ENCODE data around the gene KCNK13. TPM values are rescaled to one million over a fixed set of nuclear protein-coding genes. Genes with fewer than 3 reads are reported as not detected.

The KCNK13 gene
- polyA plus RNA-seq, 1 donor (not counting 4 experiments of a cell fraction or from before 2014, with no cell fraction given): 0.03 TPM

GRCh38 chr14:90039253-90040010 lies 22.4 kb upstream of the KCNK13 start:
- dilution Hi-C loops (cut with MboI; ENCODE audit: extremely low pct_ligation_motif_present, low sequenced_read_pairs): no loop called here
- TF ChIP-seq EZH2 (IDR thresholded peaks at IDR 0.05; ENCODE audit: low read length) (no peak), CTCF (optimal IDR thresholded peaks at IDR 0.05 in 1 of 3, IDR thresholded peaks at IDR 0.05 in 1 of 3, conservative IDR thresholded peaks at IDR 0.05 in 1 of 3; ENCODE audit: extremely low read depth in 1 of 3, insufficient read depth in 2 of 3, low read length in 3 of 3) (no peak)
- no peak overlapping the region for H3K4me2 ChIP-seq (ENCODE audit: control insufficient read depth, extremely low read depth, insufficient read depth, low read depth, low read length)
- H2AFZ ChIP-seq (ENCODE audit: control insufficient read depth, low read length): no peak overlapping the region
- H3K4me1 ChIP-seq (ENCODE audit: control insufficient read depth, extremely low read depth, insufficient read depth, low read length): no peaks in the 10 kb centered on the region
- H3K36me3 ChIP-seq (ENCODE audit: control insufficient read depth in 2 of 2, extremely low read depth in 1 of 2, insufficient read depth in 2 of 2, low read length in 2 of 2): peaks cover 7 to 8% of the 10 kb centered on the region in 2 experiments
- H3K9me1 ChIP-seq (ENCODE audit: control insufficient read depth, extremely low read depth, insufficient read depth, low read length): no peaks in the 10 kb centered on the region
- FAIRE-seq: no peak
- H3K4me3 ChIP-seq (ENCODE audit: control insufficient read depth in 2 of 3, extremely low read depth in 1 of 3, insufficient read depth in 2 of 3, low read depth in 1 of 3, low read length in 3 of 3): no peak overlapping the region
- H3K9me3 ChIP-seq (ENCODE audit: control insufficient read depth, low read depth, low read length): no peaks in the 10 kb centered on the region
- H3K27ac ChIP-seq (ENCODE audit: control insufficient read depth, insufficient read depth, low read length): no peak overlapping the region
- no peaks in the 10 kb centered on the region for H4K20me1 ChIP-seq (ENCODE audit: control insufficient read depth, extremely low read depth, insufficient read depth, low read length)
- no peak for DNase-seq (ENCODE audit: low read depth, low spot score)
- H3K79me2 ChIP-seq (ENCODE audit: control insufficient read depth, insufficient read depth, low read length): no peaks in the 10 kb centered on the region
- no peak overlapping the region for H3K9ac ChIP-seq (ENCODE audit: control insufficient read depth, extremely low read depth, insufficient read depth, low read length)
- no peaks in the 10 kb centered on the region for H3K27me3 ChIP-seq (ENCODE audit: control insufficient read depth, extremely low read depth, insufficient read depth, low read length)

- Histone ChIP-seq H3K36me3 (ENCODE audit: control insufficient read depth in 2 of 2, extremely low read depth in 1 of 2, insufficient read depth in 2 of 2, low read length in 2 of 2) (peaks cover 7 to 8% of the 10 kb centered on the region in 2 experiments), H3K79me2 (ENCODE audit: control insufficient read depth, insufficient read depth, low read length) (no peaks in the 10 kb centered on the region), H3K9ac (ENCODE audit: control insufficient read depth, extremely low read depth, insufficient read depth, low read length) (no peak overlapping the region), H3K27me3 (ENCODE audit: control insufficient read depth, extremely low read depth, insufficient read depth, low read length) (no peaks in the 10 kb centered on the region), H3K4me1 (ENCODE audit: control insufficient read depth, extremely low read depth, insufficient read depth, low read length) (no peaks in the 10 kb centered on the region), H3K9me1 (ENCODE audit: control insufficient read depth, extremely low read depth, insufficient read depth, low read length) (no peaks in the 10 kb centered on the region), H3K9me3 (ENCODE audit: control insufficient read depth, low read depth, low read length) (no peaks in the 10 kb centered on the region), H4K20me1 (ENCODE audit: control insufficient read depth, extremely low read depth, insufficient read depth, low read length) (no peaks in the 10 kb centered on the region), H3K27ac (ENCODE audit: control insufficient read depth, insufficient read depth, low read length) (no peak overlapping the region), H3K4me2 (ENCODE audit: control insufficient read depth, extremely low read depth, insufficient read depth, low read depth, low read length) (no peak overlapping the region), H3K4me3 (ENCODE audit: control insufficient read depth in 2 of 3, extremely low read depth in 1 of 3, insufficient read depth in 2 of 3, low read depth in 1 of 3, low read length in 3 of 3) (no peak overlapping the region), H2AFZ (ENCODE audit: control insufficient read depth, low read length) (no peak overlapping the region)
- no peak for TF ChIP-seq EZH2 (IDR thresholded peaks at IDR 0.05; ENCODE audit: low read length)
- no peak for TF ChIP-seq CTCF (optimal IDR thresholded peaks at IDR 0.05 in 1 of 3, IDR thresholded peaks at IDR 0.05 in 1 of 3, conservative IDR thresholded peaks at IDR 0.05 in 1 of 3; ENCODE audit: extremely low read depth in 1 of 3, insufficient read depth in 2 of 3, low read length in 3 of 3)
- FAIRE-seq (no peak), DNase-seq (ENCODE audit: low read depth, low spot score) (no peak)
- dilution Hi-C loops (cut with MboI; ENCODE audit: extremely low pct_ligation_motif_present, low sequenced_read_pairs): no loop called here
Observed at GRCh38 chr14:90040411-90040810, 21.4 kb upstream of the KCNK13 start.
